Colonic mucosa (tissue), 4 donors: ENCODE data around the gene WDR33. TPM values are rescaled to one million over a fixed set of nuclear protein-coding genes. Genes with fewer than 3 reads are reported as not detected.
"Not testable (repeated sequence)": the region's sequence is repeated elsewhere in the genome, so short reads cannot be mapped to it uniquely, and the experiment has no call there.

Experiments
- DNase-seq: peaks from one replicate; pipeline ENCODE4 v3.0.0-alpha.2; 2020
- H3K27ac ChIP-seq: fragments of 200-600 bp; one replicate; pipeline ENCODE4 v1.8.0; 2021
- H3K27me3 ChIP-seq: fragments of 200-600 bp; one replicate; pipeline ENCODE4 v1.8.0; 2021
- H3K36me3 ChIP-seq: fragments of 200-600 bp; one replicate; pipeline ENCODE4 v1.8.0; 2021
- H3K4me1 ChIP-seq: fragments of 200-600 bp; one replicate; pipeline ENCODE4 v1.8.0; 2021; ENCODE audit warnings: mild to moderate bottlenecking
- H3K4me3 ChIP-seq: fragments of 200-600 bp; one replicate; pipeline ENCODE4 v1.8.0; 2021
- H3K9ac ChIP-seq, 2 donors: one replicate each; pipeline ENCODE4 v1.7.0; 2013; ENCODE audit warnings: control low read depth in 2 of 2, low read depth in 2 of 2, low read length in 2 of 2
- H3K9me3 ChIP-seq: fragments of 200-600 bp; one replicate; pipeline ENCODE4 v1.8.0; 2021
- intact Hi-C: fragments of 100-400 bp; cut with DNase I; formaldehyde crosslinking; loops from one replicate; pipeline ENCODE4 v1.14.1; 2022
- total RNA-seq, 2 donors: library from RNA; stranded (reverse); fragmentation: NEBNext Ultra II Directional in 1 of 2; extraction: Animal tissue kit (Norgen Biotek cat#: 25700) in 1 of 2; gene quantifications; one replicate each; pipeline ENCODE4 v1.2.1, GENCODE V29; 2021
- TF ChIP-seq, protein P1 (sequence below): fragments of 200-600 bp; IDR thresholded peaks from one replicate; pipeline ENCODE4 v1.8.0; 2022; ENCODE audit warnings: antibody characterized with exemption, mild to moderate bottlenecking
- donor health status: healthy.
- donor health status: DM: no; HTN: no; CAD: no.
- donor health status: DM: no; HTN: no; CAD: no.

WDR33 gene
- total RNA-seq, 2 donors from 2014 or later = 48.1 to 59.4 TPM

DNA sequence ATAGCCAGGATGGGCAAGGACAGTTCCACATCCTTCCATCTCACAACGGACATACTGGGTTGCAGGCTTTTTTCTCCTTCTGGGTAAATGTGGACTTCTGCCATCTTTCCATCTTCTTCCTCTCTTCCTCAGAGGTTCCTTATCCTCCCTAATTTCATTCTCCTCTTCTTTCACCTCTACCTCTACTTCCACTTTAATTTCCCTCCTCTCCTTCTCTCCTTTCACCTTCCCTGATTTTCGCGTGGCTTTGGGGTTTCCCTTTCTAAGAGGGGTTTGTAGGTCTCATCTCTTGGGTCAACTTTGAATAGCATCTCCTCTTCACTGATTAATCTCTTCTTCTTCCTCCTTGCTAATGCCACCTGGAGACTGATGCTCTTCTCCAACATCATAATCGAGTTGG is 29.9 kb upstream of the WDR33 start:
- DNase-seq = no peak
- no peaks in the 10 kb centered on the region for H3K4me1 ChIP-seq
- no peak overlapping the region for H3K4me3 ChIP-seq
- TF ChIP-seq, protein P1, sequence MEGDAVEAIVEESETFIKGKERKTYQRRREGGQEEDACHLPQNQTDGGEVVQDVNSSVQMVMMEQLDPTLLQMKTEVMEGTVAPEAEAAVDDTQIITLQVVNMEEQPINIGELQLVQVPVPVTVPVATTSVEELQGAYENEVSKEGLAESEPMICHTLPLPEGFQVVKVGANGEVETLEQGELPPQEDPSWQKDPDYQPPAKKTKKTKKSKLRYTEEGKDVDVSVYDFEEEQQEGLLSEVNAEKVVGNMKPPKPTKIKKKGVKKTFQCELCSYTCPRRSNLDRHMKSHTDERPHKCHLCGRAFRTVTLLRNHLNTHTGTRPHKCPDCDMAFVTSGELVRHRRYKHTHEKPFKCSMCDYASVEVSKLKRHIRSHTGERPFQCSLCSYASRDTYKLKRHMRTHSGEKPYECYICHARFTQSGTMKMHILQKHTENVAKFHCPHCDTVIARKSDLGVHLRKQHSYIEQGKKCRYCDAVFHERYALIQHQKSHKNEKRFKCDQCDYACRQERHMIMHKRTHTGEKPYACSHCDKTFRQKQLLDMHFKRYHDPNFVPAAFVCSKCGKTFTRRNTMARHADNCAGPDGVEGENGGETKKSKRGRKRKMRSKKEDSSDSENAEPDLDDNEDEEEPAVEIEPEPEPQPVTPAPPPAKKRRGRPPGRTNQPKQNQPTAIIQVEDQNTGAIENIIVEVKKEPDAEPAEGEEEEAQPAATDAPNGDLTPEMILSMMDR = no peak
- intact Hi-C loops = no loop called here
- no peaks in the 10 kb centered on the region for H3K9me3 ChIP-seq
- H3K9ac ChIP-seq = no peak overlapping the region
- no peaks in the 10 kb centered on the region for H3K36me3 ChIP-seq
- no peak overlapping the region for H3K27ac ChIP-seq
- no peaks in the 10 kb centered on the region for H3K27me3 ChIP-seq

DNA sequence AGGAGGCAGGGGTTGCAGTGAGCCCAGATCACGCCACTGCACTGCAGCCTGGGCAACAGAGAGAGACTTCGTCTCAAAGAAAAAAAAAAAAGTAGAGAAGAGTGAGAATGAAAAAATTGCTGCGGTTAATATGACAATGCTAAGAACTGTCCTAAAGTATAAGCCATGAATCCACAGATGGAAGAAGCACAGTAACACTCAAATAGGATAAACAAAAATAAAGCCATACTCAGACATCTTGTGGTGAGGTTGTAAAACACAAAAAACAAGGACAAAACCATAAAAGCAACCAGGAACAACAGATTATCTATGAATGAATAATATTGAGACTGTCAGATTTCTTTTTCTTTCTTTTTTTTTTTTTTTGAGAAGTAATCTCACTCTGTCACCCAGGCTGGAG is 24.0 kb upstream of the WDR33 start:
- no peak overlapping the region for H3K4me3 ChIP-seq
- H3K36me3 ChIP-seq = no peaks in the 10 kb centered on the region
- no peak for DNase-seq
- H3K9ac ChIP-seq = no peak overlapping the region
- H3K27me3 ChIP-seq = no peaks in the 10 kb centered on the region
- intact Hi-C loops = no loop called here
- TF ChIP-seq, protein P1 = no peak
- H3K27ac ChIP-seq = no peak overlapping the region
- no peaks in the 10 kb centered on the region for H3K9me3 ChIP-seq
- no peaks in the 10 kb centered on the region for H3K4me1 ChIP-seq

DNA sequence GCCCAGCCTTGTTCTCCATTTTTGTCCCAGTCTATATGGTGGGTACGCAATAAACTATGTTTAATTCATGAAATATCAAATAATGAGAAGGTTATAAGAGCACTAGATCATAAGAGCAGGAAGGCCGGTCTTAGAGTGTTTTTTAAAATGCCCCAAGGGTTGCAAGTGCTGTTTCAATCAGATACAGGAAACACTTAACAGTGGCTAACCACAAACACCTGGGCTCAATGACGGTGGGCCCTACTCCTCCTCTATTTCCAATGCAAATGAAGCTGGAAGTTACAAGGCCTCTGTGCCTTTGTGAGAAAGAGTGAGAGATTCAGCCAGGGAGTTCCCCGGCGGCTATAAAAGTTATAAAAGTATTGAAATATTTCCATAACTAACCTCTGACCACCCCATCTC is 18.9 kb upstream of the WDR33 start:
- H3K4me3 ChIP-seq = no peak overlapping the region
- no peaks in the 10 kb centered on the region for H3K36me3 ChIP-seq
- no peaks in the 10 kb centered on the region for H3K4me1 ChIP-seq
- H3K27ac ChIP-seq = no peak overlapping the region
- intact Hi-C loops = no loop called here
- no peaks in the 10 kb centered on the region for H3K27me3 ChIP-seq
- TF ChIP-seq, protein P1 = no peak
- no peak overlapping the region for H3K9ac ChIP-seq
- DNase-seq = no peak
- no peaks in the 10 kb centered on the region for H3K9me3 ChIP-seq

DNA sequence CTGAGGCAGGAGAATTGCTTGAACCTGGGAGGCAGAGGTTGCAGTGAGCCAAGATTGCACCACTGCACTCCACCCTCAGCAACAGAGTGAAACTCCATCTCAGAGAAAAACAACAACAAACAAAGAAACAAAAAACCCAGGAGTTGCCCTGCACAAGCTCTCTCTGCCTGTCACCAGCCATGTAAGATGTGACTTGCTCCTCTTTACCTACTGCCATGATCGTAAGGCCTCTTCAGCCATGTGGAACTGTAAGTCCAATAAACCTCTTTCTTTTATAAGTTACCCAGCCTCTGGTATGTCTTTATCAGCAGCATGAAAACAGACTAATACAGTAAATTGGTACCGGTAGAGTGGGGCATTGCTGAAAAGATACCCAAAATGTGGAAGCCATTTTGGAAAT is 15.7 kb upstream of the WDR33 start:
- H3K4me3 ChIP-seq, H3K27me3 ChIP-seq, intact Hi-C loops, H3K9me3 ChIP-seq, H3K9ac ChIP-seq, H3K4me1 ChIP-seq, H3K36me3 ChIP-seq, DNase-seq, H3K27ac ChIP-seq: not testable (repeated sequence)

DNA sequence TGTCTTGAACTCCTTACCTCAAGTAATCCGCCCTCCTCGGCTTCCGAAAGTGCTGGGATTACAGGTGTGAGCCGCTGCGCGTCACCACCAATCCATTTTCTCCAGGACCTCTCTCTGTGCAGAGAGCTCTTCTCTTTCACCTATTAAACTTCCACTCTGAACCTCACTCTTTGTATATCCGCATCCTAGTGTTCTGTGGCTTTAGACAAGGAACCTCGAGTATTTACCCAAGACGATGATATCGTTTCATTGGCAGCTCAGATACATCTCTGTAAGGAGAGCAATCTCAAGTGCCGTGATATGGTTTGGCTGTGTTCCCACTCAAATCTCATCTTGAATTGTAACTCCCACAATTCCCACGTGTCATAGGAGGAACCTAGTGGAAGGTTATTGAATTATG is 15.1 kb upstream of the WDR33 start:
- H3K36me3 ChIP-seq = no peaks in the 10 kb centered on the region
- intact Hi-C loops = no loop called here
- no peaks in the 10 kb centered on the region for H3K9me3 ChIP-seq
- no peak for DNase-seq
- H3K4me1 ChIP-seq = no peaks in the 10 kb centered on the region
- TF ChIP-seq, protein P1 = no peak
- H3K9ac ChIP-seq = no peak overlapping the region
- H3K27me3 ChIP-seq = no peaks in the 10 kb centered on the region
- H3K27ac ChIP-seq = no peak overlapping the region
- no peak overlapping the region for H3K4me3 ChIP-seq

DNA sequence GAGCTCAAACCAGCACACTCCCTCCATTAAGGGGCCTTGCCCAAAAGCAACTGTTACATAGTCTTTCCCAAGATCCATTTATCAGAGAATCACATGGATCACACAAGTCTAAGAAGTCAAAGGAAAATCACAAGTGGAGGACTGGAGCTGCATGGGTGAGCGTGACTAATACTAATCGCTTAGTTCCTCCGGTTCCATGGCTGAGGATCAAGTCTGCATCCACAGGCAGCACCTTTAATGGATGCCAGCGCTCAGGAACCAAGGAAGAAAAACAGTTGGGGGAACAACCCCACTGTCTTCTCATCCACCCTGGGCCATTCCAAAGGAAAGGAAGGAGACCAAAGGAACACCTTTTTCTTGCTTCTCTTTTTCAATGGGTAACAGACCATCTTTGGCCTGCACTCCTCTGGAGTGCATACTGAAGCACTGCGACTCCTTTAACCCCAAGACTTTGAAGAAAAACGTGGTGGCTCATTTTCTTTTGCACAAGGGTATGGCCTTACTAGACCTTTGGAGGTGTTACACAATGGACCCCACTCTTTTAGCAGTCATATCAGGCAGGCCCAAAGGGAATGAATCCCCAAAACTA is 9.2 kb upstream of the WDR33 start:
- H3K36me3 ChIP-seq = no peaks in the 10 kb centered on the region

More for the DNA sequence above, 9.2 kb upstream of the WDR33 start:
- TF ChIP-seq, protein P1 = no peak
- Histone ChIP-seq H3K4me1 (no peaks in the 10 kb centered on the region), H3K9me3 (no peaks in the 10 kb centered on the region), H3K27ac (no peak overlapping the region), H3K27me3 (no peaks in the 10 kb centered on the region), H3K9ac (no peak overlapping the region), H3K4me3 (no peak overlapping the region)
- intact Hi-C loops = no loop called here
- DNase-seq = no peak
